Stimulated activated CD4-positive, alpha-beta T cell treated with anti-CD3 and anti-CD28 coated beads, Interleukin-1b, Interleukin-23, amount 100 ng/mL, for 4 hours (primary cell): Measurements from ENCODE around the gene SP2.

Source experiments
- DNase-seq, 2 donors: peaks; one replicate each; pipeline ENCODE4 v3.0.0-alpha.2; 2020; ENCODE audit warnings: low read depth in 2 of 2

Gene SP2

DNA sequence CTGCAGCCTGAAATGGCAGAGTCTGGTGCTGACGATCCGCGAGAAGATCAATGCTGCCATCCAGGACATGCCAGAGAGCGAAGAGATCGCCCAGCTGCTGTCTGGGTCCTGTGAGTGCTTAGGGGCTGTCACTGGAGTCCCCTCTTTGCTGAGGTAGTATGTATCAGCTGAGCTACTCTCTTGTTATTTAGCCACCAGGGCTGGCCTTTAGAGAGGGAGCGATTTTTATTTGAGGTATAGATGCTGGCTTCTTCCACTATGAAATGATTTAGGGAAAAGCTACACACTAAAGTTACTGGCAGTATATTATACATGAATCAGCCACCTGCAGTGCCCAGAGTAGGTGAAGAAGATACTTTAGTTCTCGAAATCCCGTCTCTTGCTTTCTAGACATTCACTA is 77.5 kb downstream of the SP2 start:
- DNase-seq = no peak

DNA sequence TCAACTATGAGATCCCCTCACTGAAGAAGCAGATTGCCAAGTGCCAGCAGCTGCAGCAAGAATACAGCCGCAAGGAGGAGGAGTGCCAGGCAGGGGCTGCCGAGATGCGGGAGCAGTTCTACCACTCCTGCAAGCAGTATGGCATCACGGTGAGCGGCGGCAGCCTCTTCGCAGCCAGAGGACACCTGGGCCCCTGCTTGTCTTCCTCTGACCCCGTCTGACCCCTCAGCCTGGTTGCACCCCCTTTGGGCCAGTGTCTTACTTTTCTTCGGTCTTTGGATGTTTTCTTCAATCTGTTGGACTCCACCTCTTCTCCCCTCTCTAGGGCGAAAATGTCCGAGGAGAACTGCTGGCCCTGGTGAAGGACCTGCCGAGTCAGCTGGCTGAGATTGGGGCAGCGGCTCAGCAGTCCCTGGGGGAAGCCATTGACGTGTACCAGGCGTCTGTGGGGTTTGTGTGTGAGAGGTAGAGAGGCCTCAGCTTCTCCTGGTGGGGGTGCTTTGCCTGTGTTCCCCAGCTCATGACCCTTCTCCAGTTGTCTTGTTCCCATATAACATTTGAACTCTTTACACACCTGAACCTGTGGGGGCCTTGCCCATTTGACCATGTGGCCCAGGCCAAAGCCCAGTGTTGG is 79.3 kb downstream of the SP2 start:
- DNase-seq = no peak

DNA sequence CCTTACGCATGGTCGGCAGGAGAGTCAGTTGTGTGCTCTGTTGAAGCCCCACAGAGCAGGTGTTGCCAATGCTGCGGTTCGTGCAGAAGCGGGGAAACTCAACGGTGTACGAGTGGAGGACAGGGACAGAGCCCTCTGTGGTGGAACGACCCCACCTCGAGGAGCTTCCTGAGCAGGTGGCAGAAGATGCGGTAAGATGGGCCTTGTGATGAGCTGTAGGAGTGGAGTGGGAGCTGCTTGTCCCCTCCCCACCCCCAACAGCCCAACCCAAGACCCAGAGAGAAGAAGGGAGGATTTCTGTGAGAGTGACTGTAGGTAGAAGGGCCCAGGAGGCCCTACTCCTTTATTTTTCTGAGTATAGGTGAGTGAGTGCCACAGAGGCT is 79.8 kb downstream of the SP2 start:
- DNase-seq = no peak

DNA sequence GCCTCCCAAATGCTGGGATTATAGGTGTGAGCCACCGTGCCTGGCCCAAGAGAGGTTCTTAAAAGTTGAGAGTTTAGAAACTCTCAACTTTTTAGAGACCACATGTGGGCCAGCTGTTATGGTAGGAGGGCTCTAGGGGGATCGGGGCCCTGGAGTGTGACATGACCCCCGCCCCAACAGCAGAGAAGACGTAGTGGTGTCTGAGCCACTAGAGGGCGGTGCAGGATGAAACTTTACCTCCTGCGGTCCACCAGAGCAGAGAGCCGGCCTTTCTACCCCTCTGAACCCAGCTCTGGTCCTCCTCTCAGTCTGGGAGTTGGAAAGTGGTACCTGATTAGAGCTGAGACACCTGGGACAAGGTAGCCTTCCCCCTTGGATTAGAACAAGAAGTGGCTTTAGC is 82.3 kb downstream of the SP2 start:
- DNase-seq = peak; percentile 22 to 25
